ENCODE results near the gene SAMD4A. TPM values are rescaled to one million over a fixed set of nuclear protein-coding genes. Genes with fewer than 3 reads are reported as not detected.

The SAMD4A gene
- total and polyA plus RNA-seq, 2 of the 4 experiments (the other 2 are of a cell fraction), result 22.9 to 38.2 TPM

DNA sequence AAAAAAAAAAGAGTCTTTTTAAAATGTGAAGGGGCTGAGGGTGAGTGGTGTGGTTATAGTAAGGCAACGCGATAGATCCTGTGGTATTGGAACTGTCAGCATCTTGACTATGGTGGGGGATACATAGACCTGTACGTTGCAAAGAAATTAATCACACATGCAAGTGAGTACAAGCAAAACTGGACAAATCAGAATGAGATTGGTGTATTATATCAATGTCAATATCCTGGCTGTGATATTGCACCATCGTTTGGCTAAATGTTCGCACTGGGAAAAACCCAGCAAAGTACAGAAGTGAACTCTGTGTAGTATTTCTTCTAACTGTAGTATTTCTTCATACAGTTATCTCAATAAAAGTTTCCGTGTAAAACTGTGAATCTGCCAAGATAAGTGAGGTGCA is 267.8 kb downstream of the SAMD4A start:
- CTCF ChIA-PET, result no interaction called here
- intact Hi-C loops (cut with micrococcal nuclease) (no loop called here), in situ Hi-C loops (cut with MboI; ENCODE audit: low sequenced_read_pairs) (no loop called here), dilution Hi-C loops (cut with HindIII; ENCODE audit: low sequenced_read_pairs, unreplicated experiment) (no loop called here)
- 93% methylated on average over 2 of the region's 6 CpGs; no CpG with 5 or more reads in 1 of the 2 experiments for WGBS, 2 experiments (ENCODE audit: extremely low coverage in 2 of 2, insufficient read length in 1 of 2)
- no peaks in the 10 kb centered on the region for H3K9me1 ChIP-seq (ENCODE audit: insufficient read depth, low read length)
- no peak overlapping the region for H4K5ac ChIP-seq (ENCODE audit: low read depth, low read length)
- DNase-seq (no peak), ATAC-seq (ENCODE audit: low read depth) (no peak)
- POLR2A ChIA-PET (ENCODE audit: unreplicated experiment), result no interaction called here
- no peak overlapping the region for H3K4ac ChIP-seq (ENCODE audit: low read depth, low read length)
- H2AFZ ChIP-seq (replicated peaks; ENCODE audit: low read length, poor library complexity), result no peak overlapping the region
- no peak overlapping the region for H2AK9ac ChIP-seq (replicated peaks; ENCODE audit: low read depth, low read length, poor library complexity)
- H2BK20ac ChIP-seq (ENCODE audit: low read depth, low read length), result no peak overlapping the region
- H2BK15ac ChIP-seq (ENCODE audit: low read depth, low read length), result no peak overlapping the region
- no peak overlapping the region for H3K4me2 ChIP-seq (ENCODE audit: low read depth, low read length)
- H3K27ac ChIP-seq (ENCODE audit: insufficient read depth, low read length), result no peak overlapping the region
- peaks cover 11% of the 10 kb centered on the region for H3K27me3 ChIP-seq (ENCODE audit: control insufficient read depth, insufficient read depth, low read length)
- H3K4me3 ChIP-seq (ENCODE audit: insufficient read depth, low read depth, low read length), result no peak overlapping the region
- H3K56ac ChIP-seq (ENCODE audit: extremely low read depth, insufficient read depth, low read length), result no peak overlapping the region
- H4K8ac ChIP-seq (ENCODE audit: low read depth in 2 of 2, low read length in 2 of 2), result no peak overlapping the region
- H2AK5ac ChIP-seq (ENCODE audit: low read depth, low read length), result no peak overlapping the region
- no peaks in the 10 kb centered on the region for H3K36me3 ChIP-seq (ENCODE audit: control insufficient read depth, insufficient read depth, low read length)
- H2BK5ac ChIP-seq (ENCODE audit: low read depth, low read length, poor library complexity, severe bottlenecking), result no peak overlapping the region
- no peaks in the 10 kb centered on the region for H3K4me1 ChIP-seq (ENCODE audit: control insufficient read depth, insufficient read depth, low read length)
- no peaks in the 10 kb centered on the region for H3K79me1 ChIP-seq (ENCODE audit: low read depth in 1 of 2, low read length in 2 of 2)
- no peak overlapping the region for H3K9ac ChIP-seq (ENCODE audit: low read depth, low read length)
- H3K23ac ChIP-seq (ENCODE audit: low read depth, low read length), result no peak overlapping the region
- no peak overlapping the region for H2BK120ac ChIP-seq (ENCODE audit: low read depth, low read length)
- BruUV-seq (replicated peaks), result no TSS peak
- no peak for TF ChIP-seq CTCF (conservative IDR thresholded peaks at IDR 0.05; ENCODE audit: low read depth, low read length)
- no peak for TF ChIP-seq ELK1 (IDR thresholded peaks at IDR 0.05; ENCODE audit: borderline replicate concordance, low read depth, low read length)
- TF ChIP-seq SMC3 (IDR thresholded peaks at IDR 0.05; ENCODE audit: low read depth, low read length), result no peak
- TF ChIP-seq NFE2L2 (IDR thresholded peaks at IDR 0.05; ENCODE audit: low read depth, low read length), result no peak
- no peak for TF ChIP-seq CEBPB (IDR thresholded peaks at IDR 0.05; ENCODE audit: low read depth, low read length)
- TF ChIP-seq CHD1 (IDR thresholded peaks at IDR 0.05; ENCODE audit: low read depth, low read length), result no peak
- TF ChIP-seq BHLHE40 (IDR thresholded peaks at IDR 0.05; ENCODE audit: low read depth, low read length), result no peak
- TF ChIP-seq MXI1 (IDR thresholded peaks at IDR 0.05; ENCODE audit: borderline replicate concordance, low read depth, low read length), result no peak
- no peak for TF ChIP-seq RFX5 (IDR thresholded peaks at IDR 0.05; ENCODE audit: low read depth, low read length)
- TF ChIP-seq, protein P1, sequence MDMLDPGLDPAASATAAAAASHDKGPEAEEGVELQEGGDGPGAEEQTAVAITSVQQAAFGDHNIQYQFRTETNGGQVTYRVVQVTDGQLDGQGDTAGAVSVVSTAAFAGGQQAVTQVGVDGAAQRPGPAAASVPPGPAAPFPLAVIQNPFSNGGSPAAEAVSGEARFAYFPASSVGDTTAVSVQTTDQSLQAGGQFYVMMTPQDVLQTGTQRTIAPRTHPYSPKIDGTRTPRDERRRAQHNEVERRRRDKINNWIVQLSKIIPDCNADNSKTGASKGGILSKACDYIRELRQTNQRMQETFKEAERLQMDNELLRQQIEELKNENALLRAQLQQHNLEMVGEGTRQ (IDR thresholded peaks at IDR 0.05; ENCODE audit: low read depth, low read length), result no peak
- TF ChIP-seq RCOR1 (IDR thresholded peaks at IDR 0.05; ENCODE audit: insufficient replicate concordance, low read length), result no peak
- no peak for TF ChIP-seq MAZ (IDR thresholded peaks at IDR 0.05; ENCODE audit: borderline replicate concordance, low read depth, low read length)
- H3K14ac ChIP-seq (replicated peaks; ENCODE audit: low read depth, low read length), result no peak overlapping the region
- no peak overlapping the region for H3K18ac ChIP-seq (ENCODE audit: low read depth, low read length)
- H4K91ac ChIP-seq (ENCODE audit: insufficient read depth, low read depth, low read length), result no peak overlapping the region
- no peaks in the 10 kb centered on the region for H4K20me1 ChIP-seq (ENCODE audit: insufficient read depth, low read length)
- H3K9me3 ChIP-seq (ENCODE audit: control insufficient read depth, insufficient read depth, low read length), result peaks cover 4% of the 10 kb centered on the region; the same call in 1 of the 2 replicates
